ENCODE measurements around the gene LRBA.

Gene LRBA

DNA sequence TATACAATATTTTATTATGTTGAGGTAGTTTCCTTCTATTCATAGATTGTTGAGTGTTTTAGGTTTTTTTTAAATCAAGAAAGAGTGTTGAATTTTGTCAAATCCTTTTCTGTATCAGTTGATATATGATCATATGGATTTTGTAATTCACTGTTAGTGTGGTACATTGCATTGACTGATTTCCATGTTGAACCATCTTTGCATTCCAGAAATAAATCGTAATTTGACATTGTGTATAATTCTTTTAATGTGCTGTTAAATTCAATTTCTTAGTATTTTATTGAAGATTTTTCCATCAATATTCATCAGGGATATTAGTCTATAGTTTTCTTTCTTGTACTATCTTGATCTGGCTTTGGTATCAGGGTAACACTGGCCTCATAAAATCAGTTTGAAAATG is 103.8 kb downstream of the LRBA start:
- no peak for DNase-seq (ENCODE audit: low spot score)
- TF ChIP-seq, protein P1, sequence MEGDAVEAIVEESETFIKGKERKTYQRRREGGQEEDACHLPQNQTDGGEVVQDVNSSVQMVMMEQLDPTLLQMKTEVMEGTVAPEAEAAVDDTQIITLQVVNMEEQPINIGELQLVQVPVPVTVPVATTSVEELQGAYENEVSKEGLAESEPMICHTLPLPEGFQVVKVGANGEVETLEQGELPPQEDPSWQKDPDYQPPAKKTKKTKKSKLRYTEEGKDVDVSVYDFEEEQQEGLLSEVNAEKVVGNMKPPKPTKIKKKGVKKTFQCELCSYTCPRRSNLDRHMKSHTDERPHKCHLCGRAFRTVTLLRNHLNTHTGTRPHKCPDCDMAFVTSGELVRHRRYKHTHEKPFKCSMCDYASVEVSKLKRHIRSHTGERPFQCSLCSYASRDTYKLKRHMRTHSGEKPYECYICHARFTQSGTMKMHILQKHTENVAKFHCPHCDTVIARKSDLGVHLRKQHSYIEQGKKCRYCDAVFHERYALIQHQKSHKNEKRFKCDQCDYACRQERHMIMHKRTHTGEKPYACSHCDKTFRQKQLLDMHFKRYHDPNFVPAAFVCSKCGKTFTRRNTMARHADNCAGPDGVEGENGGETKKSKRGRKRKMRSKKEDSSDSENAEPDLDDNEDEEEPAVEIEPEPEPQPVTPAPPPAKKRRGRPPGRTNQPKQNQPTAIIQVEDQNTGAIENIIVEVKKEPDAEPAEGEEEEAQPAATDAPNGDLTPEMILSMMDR (IDR thresholded peaks at IDR 0.05; ENCODE audit: borderline replicate concordance, control extremely low read depth, extremely low read depth, insufficient read depth, missing control alignments), result no peak
- in situ Hi-C loops (cut with MboI; ENCODE audit: low sequenced_read_pairs, unreplicated experiment), result no loop called here

GRCh38 chr4:150909116-150909515 is 106.0 kb downstream of the LRBA start:
- DNase-seq (ENCODE audit: low spot score), result no peak
- in situ Hi-C loops (cut with MboI; ENCODE audit: low sequenced_read_pairs, unreplicated experiment), result no loop called here
- TF ChIP-seq, protein P1 (IDR thresholded peaks at IDR 0.05; ENCODE audit: borderline replicate concordance, control extremely low read depth, extremely low read depth, insufficient read depth, missing control alignments), result no peak

GRCh38 chr4:150906987-150907633 is 108.0 kb downstream of the LRBA start:
- TF ChIP-seq, protein P1 (IDR thresholded peaks at IDR 0.05; ENCODE audit: borderline replicate concordance, control extremely low read depth, extremely low read depth, insufficient read depth, missing control alignments), result no peak
- in situ Hi-C loops (cut with MboI; ENCODE audit: low sequenced_read_pairs, unreplicated experiment), result no loop called here
- no peak for DNase-seq (ENCODE audit: low spot score)

GRCh38 chr4:150904671-150905070 is 110.4 kb downstream of the LRBA start:
- in situ Hi-C loops (cut with MboI; ENCODE audit: low sequenced_read_pairs, unreplicated experiment), result no loop called here
- TF ChIP-seq, protein P1 (IDR thresholded peaks at IDR 0.05; ENCODE audit: borderline replicate concordance, control extremely low read depth, extremely low read depth, insufficient read depth, missing control alignments), result no peak
- DNase-seq (ENCODE audit: low spot score), result no peak

DNA sequence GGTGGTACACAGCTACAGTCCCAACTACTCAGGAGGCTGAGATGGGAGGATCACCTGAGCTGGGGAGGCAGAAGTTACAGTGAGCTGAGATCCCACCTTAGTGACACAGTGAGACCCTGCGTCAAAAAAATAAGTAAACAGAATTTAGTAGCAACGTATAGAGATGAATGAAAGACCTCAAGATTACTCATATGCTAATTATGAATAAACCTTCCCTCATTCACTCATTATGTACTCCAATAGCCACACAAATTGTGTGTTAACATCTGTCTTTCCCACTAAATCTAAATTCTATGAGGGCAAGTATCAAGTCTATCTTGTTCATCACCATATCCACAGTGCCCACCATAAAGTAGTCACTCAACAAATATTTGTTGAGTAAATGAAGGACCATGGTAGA is 111.5 kb downstream of the LRBA start:
- in situ Hi-C loops (cut with MboI; ENCODE audit: low sequenced_read_pairs, unreplicated experiment), result no loop called here
- TF ChIP-seq, protein P1 (IDR thresholded peaks at IDR 0.05; ENCODE audit: borderline replicate concordance, control extremely low read depth, extremely low read depth, insufficient read depth, missing control alignments), result no peak
- DNase-seq (ENCODE audit: low spot score), result no peak

DNA sequence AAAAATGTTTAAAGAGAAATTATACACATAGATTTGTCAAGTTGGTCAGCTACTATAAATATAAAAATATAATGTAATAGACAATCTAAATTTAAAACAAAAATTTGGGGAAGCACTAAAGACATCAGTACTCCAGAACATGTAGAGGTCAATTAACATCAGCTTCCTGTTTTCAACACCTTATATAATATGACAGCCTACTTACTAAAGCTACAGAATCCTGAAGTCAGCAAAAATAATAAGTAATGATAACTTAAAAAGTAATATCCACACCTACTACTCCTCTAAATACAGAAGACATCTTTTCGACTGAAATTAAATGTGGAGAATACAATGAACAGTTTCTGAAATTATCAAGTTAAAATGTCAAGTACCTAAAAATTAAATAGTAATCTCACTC is 118.6 kb downstream of the LRBA start:
- in situ Hi-C loops (cut with MboI; ENCODE audit: low sequenced_read_pairs, unreplicated experiment), result no loop called here

More for the DNA sequence above, 118.6 kb downstream of the LRBA start:
- TF ChIP-seq, protein P1 (IDR thresholded peaks at IDR 0.05; ENCODE audit: borderline replicate concordance, control extremely low read depth, extremely low read depth, insufficient read depth, missing control alignments), result no peak
- no peak for DNase-seq (ENCODE audit: low spot score)
